NCI-H2196 (cell line): ENCODE data around the gene NSF.
"Not testable (repeated sequence)": the region's sequence is repeated elsewhere in the genome, so short reads cannot be mapped to it uniquely, and the experiment has no call there.

Experiments used
- DNase-seq: peaks from one replicate; lab custom pipeline; 2025; ENCODE audit not compliant: unreplicated experiment; lab: John Stamatoyannopoulos, UW

Gene NSF

DNA sequence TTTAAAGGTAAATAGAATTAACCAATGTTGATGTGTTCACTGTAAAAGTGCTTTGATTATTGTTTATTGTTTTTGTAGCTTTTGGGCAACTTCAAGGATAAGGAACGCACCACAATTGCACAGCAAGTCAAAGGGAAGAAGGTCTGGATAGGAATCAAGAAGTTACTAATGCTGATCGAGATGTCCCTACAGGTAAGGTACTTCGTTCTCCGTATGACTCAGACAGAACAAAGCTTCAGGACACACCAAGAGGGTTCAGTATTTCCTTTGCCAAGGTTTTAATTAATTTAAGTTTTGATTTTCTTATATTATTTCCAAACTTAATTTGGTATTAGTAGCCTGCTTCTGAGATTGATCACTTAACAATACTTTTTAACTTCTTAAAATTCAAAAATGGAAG lies 161.0 kb downstream of the NSF start:
- DNase-seq: no peak

DNA sequence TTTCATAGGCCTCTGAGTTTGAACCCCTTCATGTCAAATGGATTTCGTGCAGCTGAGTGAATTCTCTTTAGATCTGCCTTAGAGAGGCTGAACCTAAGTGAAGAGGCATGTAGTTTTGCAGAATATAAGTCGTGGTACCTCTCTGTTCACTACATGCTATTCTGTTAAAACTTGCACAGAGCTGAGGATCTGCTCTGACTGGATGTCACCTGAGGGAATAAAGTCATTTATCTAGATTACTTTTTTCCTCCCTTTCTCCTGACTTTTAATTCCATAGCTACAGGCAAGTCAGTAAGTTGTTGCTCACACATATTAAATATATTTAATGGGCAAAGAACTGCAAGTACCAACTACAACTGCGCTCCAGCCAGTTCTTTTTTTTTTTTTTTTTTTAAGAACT lies 163.3 kb downstream of the NSF start:
- no peak for DNase-seq

DNA sequence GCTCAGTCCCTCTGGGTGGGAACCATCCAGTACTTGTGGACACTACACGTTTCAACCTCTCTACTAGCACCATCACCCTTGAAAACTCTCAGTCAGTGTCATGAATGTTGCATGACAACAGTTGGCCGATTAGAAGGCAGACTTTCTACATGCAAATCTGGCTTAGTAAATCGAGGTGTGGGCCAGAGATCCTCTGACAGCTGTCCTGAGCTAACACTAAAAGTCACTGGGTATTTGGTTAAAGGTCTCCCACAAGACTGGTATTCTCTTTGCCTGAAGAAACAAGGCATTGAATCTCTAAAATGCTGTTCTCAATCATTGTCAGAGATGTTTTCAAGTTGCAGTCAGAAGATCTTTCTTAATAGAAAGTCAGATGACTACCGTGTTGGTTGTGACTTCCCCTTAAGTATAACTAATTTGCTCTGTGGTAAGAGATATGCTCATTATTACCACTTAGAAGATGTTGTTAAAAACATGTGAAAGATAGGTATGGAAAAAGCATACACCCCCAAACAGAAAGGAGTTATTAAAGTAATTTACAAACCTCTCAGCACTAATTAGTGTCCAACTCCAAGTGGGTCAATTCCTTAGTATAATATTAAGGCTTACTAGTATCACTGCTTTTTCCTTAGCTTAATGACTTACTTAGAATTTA lies 165.7 kb downstream of the NSF start:
- DNase-seq: no peak

DNA sequence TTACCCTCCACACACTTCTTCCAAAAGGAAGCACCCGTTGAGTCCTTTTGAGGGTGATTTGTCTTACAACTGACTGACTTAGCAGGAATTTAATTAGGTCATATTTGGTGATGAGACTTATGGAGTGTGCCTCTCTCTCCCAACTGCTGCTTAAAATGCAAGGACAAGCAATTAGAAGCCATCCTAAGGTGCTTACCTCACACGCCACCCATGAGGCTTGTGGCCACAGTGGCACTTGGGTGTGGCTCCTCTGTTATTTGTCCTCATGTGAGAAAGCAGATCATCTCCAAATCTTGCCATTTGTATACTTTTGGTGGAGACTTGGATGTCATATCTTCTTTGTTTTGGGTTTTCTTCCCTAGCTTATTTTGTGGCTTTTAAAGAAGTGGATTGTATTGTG lies 166.4 kb downstream of the NSF start:
- no peak for DNase-seq

DNA sequence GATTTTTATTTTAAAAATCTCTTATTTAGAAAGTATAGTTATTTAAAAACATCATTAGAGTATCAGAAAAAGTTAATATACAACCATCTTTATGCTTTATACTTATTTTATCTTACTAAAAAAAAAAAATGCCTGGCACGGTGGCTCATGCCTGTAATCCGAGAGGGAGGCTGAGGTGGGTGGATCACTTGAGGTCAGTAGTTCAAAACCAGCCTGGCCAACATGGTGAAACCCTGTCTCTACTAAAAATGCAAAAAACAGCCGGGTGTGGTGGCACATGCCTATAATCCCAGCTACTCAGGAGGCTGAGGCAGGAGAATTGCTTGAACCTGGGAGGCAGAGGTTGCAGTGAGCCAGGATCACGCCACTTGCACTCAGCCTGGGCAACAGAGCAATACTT lies 167.1 kb downstream of the NSF start:
- DNase-seq: not testable (repeated sequence)

DNA sequence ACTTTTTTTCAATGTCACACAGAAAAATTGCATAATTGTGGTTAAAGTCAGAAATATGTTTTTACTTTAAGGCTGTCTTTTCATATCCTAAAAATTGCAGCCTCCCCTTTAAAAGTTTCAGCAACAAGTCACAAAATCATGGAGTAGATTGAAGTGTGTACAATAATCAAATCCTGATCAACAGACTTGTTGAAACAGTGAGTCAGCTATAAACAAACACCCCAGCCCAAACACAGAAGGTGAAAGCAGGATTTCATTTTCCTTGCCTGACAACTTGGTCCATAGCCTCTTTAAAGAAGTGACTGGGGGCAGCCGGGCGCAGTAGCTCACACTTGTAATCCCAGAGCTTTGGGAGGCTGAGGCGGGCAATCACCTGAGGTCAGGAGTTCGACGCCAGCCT lies 168.1 kb downstream of the NSF start:
- no peak for DNase-seq

DNA sequence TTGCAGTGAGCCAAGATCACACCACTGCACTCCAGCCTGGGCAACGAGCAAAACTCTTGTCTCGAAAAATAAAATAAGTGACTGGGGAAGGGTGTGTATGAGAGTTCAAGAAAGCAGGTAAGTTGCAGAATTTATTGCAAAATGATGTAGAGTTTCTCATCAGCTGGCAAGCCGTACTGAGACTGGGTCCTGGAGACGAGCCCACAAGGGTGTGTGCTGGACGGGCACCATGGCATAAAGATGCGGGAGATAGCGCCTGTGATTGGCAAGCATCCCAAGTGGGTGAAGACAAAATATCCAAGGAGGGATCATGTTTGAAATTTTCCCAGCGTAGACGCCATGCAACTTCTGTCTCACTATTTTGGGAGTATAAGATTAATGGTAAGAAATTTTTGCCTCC lies 168.7 kb downstream of the NSF start:
- DNase-seq: no peak

DNA sequence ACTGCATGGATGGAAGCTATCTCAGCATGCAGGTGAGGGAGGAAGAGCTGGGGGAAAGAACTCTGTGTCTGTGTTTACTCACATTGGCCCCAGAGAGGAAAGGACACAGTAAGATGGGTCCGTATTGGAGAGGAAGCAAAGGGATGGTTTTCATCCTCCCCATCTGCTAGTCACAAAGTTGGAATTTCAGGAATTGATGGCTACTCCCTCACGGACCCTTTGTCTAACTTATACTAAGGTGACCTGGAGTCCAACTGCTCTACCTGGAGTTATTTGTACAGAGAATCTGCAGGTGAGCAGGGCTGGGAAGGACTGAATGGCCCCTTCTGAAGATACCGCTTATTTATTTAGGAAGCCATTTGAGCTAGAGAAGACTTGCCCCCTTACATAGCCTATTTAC lies 172.9 kb downstream of the NSF start:
- no peak for DNase-seq

DNA sequence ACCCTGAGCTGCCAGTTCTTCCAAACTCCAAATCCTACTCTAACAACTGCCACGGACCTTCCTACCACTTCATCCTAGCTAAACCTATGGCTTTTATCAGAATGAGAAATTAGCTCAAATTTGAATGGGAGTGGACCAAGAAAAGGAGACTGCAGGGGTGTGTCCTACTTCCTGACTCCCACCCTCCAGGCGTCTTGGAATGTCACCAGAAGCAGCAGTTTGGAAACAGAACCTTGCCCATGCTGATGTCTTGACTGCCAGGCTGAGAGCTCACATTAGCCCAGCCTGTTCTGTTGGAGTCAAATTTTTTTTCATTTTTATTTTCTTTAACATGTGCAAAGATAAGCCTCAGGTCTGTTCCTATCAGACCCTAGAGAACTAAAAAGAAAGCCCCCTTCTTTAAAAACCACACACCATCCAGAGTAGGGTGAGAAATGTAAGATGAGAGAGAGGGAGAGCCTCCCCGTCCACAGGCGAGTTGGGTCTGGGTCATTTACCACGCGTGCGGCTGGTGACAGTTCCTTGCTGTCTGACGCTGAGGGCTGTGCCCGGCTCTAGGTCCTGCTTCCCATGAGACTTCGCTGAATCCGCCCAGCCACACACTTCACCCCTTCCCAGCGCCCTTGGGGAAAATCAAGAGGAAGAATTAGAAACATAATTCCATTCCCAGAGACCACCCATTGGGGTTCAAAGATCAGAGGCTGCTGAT lies 173.7 kb downstream of the NSF start:
- DNase-seq: no peak

DNA sequence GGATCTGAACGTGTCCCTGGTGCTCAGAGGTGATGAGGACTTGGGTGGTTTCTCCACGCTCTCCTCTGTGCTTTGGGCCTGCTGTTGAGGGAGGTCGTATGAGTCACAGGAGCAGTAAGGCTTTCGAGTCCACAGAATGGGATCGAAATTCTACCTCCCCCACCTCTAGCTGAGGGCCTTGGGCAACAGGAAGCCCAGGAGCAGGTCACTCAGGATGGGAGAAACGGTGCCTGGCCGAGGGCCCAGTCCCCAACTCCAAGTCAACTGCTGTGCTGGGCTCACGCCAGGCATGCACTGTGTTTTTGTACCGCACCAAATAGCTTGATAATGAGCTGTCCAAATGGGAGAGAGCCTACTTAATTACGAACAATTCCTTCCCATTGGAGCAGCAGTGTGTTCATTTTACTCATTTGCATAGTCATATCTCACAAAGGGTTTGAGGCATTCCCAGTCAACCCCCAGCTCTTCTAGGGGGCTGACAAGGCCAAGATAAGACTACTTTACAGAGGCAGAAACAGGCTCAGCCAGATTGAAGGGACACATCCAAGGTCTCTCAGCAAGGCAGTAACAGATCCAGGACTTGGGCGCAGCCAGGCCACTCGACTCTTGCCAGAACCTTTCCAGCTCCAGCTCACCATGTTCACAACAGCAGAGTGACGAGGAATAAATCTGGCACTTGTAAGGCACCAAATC lies 174.4 kb downstream of the NSF start:
- peak; percentile 57 for DNase-seq

DNA sequence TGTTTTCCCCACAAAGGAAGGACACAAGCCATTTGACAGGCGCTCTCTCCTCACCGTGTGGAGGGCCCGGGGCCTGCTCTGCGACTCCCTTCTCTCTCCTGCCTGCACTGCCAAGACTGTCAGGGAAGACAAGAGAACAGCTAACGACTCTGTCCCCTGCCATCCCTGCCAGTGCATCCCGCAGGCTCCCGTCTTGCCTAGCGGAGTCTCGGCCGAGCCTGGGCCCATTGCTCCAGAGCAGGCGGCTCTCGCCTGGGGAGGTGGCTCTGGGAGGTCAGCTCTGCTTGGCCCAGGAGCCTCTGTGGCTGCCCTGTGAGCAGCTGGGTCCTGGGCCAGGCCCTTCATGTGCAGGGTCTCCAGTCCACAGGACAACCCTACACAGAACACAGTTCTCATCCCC lies 175.0 kb downstream of the NSF start:
- DNase-seq: no peak

DNA sequence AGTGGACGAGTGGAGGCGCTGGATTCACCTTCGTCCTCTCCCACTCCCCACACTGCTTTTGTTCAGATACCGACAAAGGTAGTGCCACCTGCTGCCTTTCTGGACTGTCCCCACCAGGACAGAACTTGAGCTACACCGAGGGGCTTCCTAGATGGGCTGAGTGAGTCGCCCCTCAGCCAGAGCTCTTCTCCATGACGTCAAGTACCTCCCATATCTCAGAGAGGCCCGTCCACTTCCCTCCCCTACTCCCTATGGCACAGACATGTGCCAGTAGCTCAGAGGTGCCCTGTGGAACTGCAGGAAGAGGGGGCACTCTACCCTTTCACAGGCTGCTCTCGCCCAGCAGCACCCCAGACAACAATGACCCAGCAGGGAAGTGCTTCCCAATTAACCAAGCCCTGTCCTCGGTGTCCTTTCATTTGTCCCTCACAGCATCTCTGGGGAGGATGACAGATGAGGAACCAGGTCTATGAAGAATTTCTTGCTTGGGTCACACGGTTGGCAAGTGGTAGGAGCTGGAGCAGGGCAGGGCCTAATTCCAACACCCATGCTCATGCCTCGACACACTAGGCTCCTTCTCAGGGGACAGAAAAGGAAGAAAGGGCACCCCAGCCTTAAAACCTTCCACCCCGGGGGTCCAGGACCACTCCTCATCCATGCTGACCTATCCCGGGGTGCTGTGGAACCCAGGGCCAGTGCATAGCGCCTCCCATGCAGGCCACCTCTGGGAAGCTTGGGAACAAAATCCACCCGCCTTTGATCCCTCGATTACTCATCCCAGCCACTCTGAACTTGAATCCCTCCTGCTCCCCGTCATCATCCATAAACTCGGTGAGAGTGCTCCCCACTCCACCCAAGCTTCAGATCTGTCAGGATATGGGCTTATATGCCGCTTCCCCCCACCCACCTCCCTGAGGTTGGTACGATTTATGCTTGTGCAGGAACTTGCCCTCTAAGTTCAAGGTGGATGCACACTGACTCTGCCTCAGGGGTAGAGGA lies 176.3 kb downstream of the NSF start:
- DNase-seq: no peak

DNA sequence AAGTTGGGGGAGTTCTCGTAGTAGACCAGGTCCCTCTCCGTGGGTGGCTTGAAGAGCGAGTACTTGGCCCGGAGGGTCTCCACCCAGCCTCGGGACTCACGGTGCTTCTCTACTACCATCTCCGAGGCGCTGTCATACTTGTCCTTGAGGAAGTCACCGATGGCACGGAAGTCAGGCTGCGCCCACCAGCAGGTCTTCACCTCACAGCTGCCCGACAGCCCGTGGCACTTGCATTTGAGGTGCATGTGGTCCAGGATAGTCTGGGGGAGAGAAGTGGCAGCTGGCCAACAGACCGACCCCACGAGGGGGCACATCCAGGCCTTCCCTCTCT lies 178.0 kb downstream of the NSF start:
- DNase-seq: no peak

DNA sequence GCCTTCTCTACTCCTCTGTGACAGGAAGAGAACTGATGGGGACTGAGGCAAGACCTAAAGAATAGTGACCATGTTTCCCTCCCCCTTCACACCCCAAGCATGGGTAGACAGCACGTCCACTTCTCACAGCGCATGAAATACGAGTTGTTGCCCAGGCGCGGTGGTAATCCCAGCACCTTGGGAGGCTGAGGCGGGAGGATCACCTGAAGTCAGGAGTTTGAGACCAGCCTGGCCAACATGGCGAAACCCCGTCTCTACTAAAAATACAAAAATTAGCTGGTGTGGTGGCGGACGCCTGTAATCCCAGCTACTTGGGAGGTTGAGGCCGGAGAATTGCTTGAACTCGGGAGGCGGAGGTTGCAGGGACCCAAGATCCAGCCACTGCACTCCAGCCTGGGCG lies 178.4 kb downstream of the NSF start:
- not testable (repeated sequence) for DNase-seq

DNA sequence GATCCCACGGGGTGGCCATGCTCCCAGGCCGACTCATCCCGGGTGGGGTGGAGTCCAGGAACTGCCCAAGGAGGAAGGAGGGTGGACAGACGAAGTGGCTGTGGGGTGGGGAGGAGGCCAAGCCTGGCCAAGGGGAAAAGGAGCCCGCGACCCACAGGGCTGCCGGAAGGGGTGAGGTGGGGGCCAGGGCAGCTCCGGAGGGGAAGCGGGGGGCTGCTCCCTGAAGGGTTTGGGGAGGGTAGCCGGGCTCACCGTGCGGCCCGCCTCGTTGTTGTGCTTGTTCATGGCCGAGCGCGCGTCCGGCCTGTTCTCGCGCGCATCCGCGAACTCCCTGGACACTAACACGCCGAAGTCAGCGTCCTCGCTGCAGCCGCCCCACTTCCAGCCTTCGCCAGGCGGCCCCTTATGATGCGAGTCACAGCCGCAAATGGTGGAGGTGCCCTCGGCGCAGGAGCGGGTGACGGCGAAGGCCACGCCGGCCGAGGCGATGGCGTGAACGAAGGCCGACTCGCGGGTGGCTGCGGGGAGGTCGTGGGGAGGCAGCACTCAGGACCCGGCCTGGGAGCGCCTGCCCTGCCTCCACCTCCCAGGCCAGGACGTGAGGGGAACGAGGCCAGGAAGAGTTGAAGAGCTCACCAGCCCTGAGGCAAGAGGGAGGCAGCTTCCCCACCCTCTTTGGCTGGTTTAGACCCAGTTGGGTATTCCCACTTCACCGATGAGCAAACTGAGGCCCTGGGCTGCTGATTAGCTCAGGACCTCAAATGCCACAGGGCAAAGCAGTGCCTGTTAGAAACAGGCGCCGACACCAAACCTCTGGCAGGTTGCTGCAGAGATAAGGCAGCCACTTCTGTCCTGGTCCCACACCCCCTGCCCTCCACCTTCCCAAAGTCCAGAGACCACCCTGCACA lies 179.3 kb downstream of the NSF start:
- DNase-seq: no peak

DNA sequence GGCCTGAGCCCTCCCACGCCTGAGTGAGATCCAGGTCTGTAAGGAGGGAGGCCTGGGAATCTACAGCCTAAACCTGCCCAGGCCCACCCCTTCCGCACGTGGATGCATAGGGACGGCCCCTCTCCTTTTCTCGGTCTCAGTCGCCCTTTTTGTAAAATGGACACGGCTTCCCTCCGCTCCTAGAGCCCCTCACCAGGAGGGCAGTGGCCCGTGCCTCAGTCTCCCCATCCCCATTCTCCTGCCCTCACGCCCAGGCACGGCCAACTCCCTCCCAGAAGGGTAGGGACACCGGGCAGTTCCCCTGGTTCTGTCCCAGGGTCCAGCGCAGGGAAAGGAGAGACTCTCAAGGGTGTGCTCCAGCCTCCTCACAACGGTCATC lies 180.0 kb downstream of the NSF start:
- DNase-seq: no peak

DNA sequence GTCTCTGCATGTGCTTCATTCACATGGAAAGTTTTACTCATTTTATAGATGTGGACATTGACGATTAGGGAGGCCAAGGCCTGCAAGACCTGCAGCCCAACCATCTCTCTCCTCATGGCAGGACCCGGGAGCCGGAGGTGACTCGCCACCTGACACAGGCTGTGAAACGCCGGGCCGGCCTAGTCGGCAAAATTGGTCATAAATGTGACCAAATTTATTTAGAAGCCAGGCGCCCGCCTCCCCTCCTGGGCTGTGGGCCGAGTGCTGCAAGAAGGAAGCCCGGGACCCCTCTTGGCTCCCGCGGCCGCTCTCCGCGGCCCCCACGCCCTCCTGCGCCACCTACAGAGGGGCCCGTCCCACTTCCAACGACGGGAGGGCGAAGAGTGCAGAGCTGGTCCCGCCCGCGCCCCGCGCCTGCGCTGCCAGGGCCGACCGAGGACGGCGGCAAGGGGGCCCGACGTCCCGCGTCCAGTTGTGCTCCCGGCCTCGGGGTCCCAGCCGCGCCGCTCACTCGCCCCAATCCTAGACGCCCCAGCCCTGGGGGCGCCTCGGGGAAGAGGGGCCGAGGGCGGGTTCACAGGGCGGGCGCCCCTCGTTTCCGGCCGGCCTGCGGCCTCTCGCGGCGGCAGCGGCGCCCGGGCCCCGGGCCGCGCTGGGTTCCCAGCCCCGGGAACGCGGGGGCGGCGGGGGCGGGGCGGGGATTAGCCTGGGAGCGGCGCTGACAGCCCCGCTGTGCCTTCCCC lies 180.5 kb downstream of the NSF start:
- peak; percentile 31 for DNase-seq

DNA sequence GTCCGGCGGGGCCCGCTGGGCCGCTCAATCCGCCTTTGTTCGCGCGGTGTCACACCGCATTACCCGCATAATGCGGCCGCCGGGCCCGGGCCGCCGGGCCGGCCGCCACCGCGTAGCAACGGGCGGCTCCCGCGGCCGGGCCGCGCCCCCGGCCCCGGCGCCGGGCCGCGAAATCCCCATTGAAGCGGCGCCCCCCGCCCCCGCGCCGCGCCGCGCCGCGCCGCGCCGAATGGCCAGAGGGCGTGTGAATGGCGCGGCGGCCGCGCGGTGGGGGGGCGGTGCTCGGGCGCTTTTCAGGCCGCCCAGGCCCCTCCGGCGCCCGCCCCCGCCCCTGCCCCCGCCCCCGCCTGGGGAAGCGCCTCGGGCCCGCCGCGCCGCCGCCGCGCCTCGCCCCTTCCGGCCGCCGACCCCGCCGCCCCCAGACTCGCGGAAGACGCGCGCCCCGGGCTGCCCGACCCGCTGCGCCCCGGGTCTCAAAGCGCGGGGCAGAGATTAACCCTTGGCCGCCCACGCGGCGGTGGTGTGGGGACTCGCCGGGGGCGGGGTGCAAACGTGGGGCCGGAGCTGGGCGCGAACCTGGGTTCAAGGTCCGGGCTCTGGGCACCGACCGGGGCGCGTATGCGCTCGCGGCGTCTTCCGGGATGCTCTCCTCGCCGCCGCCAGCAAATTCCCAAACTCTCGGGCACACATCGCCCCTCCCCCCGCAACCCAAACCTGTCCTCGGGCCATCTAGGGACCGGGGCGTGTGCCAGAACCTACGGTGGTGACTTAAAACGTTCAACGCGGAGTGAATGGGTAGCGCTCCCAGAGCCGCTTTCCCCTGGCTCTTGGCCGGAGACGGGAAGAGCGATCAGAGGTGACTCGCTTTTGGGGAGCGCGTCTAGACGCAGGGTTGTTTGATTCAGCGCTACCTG lies 181.3 kb downstream of the NSF start:
- peak; percentile 36 for DNase-seq
